AG09319 (cell line): ENCODE data around the gene TMEM214.

Experiments used
- DNase-seq: peaks from one replicate; pipeline ENCODE4 v3.0.0-alpha.2; 2010; ENCODE audit warnings: low read depth; ENCODE audit errors: extremely low read depth
- TF ChIP-seq, protein P1 (sequence below): IDR thresholded peaks from 2 replicates; pipeline ENCODE4 v1.5.1; 2011; ENCODE audit warnings: low read depth, mild to moderate bottlenecking, inconsistent platforms, low read length, moderate library complexity

The TMEM214 gene

DNA sequence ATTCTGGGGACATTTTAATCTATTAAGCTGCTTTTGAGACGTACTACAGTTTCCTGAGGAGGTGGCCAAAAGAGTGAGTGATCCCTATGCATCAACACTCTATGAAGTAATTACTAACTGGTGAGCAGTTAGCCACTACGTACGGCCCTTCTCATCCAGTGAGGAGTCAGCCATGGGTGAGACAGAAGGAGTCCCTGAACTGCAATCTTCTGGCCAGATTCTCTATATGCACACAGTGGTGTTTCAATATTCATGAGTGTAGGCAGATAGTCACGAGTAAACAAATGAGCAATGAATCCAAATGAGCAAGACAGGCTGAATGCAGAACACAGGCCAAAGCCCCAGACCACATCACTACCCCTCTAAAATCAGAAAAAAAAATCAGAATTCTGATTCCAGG lies 29.8 kb upstream of the TMEM214 start:
- no peak for DNase-seq
- TF ChIP-seq, protein P1, sequence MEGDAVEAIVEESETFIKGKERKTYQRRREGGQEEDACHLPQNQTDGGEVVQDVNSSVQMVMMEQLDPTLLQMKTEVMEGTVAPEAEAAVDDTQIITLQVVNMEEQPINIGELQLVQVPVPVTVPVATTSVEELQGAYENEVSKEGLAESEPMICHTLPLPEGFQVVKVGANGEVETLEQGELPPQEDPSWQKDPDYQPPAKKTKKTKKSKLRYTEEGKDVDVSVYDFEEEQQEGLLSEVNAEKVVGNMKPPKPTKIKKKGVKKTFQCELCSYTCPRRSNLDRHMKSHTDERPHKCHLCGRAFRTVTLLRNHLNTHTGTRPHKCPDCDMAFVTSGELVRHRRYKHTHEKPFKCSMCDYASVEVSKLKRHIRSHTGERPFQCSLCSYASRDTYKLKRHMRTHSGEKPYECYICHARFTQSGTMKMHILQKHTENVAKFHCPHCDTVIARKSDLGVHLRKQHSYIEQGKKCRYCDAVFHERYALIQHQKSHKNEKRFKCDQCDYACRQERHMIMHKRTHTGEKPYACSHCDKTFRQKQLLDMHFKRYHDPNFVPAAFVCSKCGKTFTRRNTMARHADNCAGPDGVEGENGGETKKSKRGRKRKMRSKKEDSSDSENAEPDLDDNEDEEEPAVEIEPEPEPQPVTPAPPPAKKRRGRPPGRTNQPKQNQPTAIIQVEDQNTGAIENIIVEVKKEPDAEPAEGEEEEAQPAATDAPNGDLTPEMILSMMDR: no peak

DNA sequence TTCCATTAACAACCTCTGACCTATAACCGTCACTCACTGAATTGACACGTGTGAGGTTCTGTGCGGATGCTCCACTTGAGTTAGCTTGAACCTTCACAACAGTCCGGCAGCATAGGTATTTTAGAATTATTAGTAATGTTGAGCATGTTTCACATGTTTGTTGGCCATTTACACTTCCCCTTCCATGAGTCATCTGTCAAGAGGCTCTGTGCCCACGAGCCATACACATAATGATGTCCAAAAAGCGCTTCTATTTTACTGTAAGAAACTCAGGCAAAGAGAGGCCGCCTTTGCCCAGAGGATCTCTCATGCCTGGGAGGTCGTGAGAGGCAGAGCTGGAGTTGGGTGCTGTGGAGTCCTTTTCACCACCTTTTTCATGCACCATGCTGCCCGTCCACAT lies 28.9 kb upstream of the TMEM214 start:
- DNase-seq: no peak

DNA sequence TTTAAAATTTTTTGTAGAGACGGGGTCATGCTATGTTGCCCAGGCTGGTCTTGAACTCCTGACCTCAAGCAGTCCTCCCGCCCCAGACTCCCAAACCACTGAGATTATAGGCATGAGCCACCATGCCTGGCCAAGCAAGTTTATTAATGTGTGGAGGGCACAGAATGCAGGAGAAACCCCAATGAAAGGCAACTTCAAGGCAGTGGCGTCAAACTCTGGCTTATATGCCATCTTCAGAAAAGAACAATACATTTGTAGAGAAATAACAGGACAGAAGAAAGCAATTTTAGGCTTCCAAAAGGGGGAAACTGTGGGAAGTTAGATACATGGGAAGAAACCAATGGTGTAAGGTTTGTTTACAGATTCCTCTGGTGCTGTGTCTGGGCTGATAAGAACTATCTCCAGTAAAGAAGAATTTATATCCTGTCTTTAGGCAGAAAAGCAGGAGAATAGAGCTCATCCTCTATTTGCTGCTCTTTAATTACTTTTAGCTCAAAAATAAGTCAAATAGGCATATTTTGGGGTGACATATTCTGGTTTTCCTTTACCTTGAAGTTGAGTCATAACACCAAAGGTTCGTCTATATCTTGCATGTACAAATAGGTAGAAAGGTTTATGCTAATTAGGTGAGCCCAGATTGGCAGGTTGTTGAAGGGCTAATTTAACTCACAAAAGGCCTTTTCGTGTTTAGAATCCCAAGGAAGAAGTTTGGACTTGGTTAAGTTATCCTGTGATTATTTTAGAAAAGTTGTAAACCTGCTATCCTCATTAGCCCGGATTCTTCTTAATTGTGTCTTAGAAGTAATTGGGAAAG lies 26.0 kb upstream of the TMEM214 start:
- TF ChIP-seq, protein P1: no peak
- no peak for DNase-seq

More for the DNA sequence above, 28.9 kb upstream of the TMEM214 start:
- TF ChIP-seq, protein P1: no peak

DNA sequence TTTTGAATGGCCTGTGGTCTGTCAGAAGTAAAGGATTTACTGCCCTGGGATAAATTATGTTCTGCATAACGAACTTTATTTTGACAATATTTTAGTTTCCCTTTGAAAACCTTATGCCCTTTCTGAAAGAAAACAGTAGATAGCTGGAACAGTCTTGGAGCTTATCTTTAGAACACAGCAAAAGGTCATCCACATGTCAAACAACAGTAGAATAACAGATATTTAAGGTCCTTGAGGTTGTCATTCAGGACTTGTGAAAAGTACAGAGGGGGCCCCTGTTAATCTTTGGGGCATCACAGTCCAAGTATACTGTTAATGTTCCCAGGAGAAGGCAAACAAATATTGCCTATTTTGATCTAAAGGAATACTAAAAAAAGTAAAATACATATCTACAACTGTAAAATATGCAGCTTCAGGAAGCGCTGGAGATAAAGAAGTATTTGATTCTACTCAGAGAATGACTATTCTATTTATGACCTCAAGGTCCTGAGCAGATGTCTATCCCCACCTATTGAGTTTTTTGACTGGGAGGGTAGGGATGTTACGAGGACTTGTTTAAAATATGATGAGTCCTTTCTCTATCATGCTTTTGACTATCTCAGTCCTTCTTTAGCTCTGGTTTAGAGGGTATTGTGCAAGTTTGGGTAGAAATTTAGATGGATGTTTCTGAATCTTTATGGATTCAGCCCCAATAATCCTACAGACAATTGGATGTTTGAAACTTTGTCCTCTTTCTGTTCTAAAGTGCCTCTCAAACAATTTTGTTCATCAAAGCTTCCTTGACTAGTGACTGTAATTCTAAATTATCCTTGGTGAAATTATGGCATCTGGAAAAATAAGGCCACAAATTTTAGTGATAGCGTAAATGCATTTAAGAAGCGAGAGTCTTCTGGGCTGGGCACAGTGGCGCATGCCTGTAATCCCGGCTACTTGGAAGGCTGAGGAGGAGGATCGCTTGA lies 25.1 kb upstream of the TMEM214 start:
- no peak for DNase-seq

DNA sequence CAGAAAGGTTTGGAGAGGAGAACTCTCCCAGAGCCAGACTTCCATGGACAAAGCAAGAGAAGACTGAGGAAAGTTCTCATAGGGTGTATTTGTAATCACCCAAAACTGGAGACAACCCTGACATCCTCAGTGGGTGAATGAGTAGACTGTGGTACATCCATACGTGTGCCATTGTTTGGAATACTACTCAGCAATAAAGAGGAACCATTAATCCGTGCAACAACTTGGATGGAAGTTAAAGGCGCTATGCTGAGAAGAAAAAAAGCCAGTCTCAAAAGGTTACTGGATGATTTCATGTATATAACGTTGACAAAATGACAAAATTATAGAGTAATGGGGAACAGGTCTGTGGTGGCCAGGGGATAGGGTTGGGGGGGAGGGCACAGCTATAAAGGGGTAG lies 24.1 kb upstream of the TMEM214 start:
- no peak for DNase-seq
- TF ChIP-seq, protein P1: no peak

More for the DNA sequence above, 25.1 kb upstream of the TMEM214 start:
- TF ChIP-seq, protein P1: no peak

DNA sequence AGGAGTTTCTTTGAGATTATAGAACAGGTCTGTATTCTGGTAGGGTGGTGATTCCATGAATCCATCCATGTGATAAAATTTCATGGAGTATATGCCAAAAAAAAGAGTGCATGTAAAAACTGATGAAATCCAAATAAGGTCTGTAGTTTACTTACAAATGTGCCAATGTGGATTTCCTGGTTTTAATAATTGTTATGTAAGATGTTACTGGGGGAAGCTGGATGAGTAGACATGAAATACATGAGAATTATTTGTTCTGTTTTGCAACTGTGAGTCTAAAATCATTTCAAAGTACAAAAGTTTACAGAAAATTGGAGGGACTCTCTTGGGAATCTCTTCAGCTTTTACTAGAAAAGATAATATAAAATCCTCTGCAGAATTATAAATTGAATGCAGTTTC lies 23.7 kb upstream of the TMEM214 start:
- DNase-seq: no peak
- TF ChIP-seq, protein P1: no peak

DNA sequence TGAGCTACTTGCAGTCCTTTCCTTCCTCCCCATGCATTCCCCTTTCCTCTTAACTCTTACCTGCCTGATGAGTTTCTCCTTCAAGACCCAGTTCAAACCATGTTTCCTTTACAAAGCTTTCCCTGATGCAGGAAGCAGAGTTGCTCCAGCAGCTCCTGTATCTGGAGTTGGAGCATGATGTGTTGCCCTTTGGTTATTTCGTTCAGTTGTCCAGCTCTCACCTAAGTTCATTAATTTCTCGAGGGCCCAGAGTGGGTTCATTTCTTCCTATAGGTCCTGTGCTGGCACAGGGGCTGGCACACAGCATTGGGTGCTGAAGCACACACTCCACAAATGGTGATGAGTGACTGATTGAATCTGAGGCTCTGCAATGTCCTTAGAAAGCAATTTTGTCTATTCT lies 23.0 kb upstream of the TMEM214 start:
- TF ChIP-seq, protein P1: no peak
- no peak for DNase-seq
